K562 (cell line): Measurements from ENCODE around the gene SYNJ2. TPM values are rescaled to one million over a fixed set of nuclear protein-coding genes. Genes with fewer than 3 reads are reported as not detected.

Experiments
- ATAC-seq: fragments of 200-7000 bp; cut with Tn5 transposase; 3 replicates; pipeline ENCODE4 v1.9.1; 2020; ENCODE audit warnings: moderate library complexity
- BruUV-seq: library from RNA; stranded (reverse); fragments of 400-500 nt; replicated peaks from 2 replicates; lab custom pipeline; 2021; lab: Mats Ljungman, UMichigan
- CTCF ChIA-PET: fragments of 300-600 bp; formaldehyde crosslinking; extraction: SDS; loops from one replicate; lab custom pipeline; 2021; ENCODE audit warnings: low intra/inter-chr PET ratio; lab: Yijun Ruan, JAX
- POLR2A ChIA-PET: fragments of 300-600, 350-650 bp; sonication (Branson Sonifier 250); formaldehyde crosslinking; extraction: SDS; loops from one replicate; lab custom pipeline; 2021; ENCODE audit warnings: antibody characterized with exemption, inconsistent platforms; lab: Yijun Ruan, JAX
- DNase-seq, 4 experiments: peaks; one replicate each; pipeline versions ENCODE4 v3.0.0 to v3.0.0-alpha.2; 2011 to 2018; ENCODE audit warnings: low spot score in 3 of 4, mixed read lengths in 3 of 4; ENCODE audit errors: extremely low read depth in 1 of 4
- FAIRE-seq: peaks from 2 replicates; lab custom pipeline; 2011; peaks lifted over from hg19 to GRCh38; lab: Jason Lieb, UNC
- H2AFZ ChIP-seq: 2 replicates; pipeline ENCODE4 v1.6.0; 2011; ENCODE audit warnings: low read depth, low read length, control low read depth, inconsistent platforms
- H3K27ac ChIP-seq: fragments of 200-600 bp; 3 replicates; pipeline ENCODE4 v1.8.0; 2011; ENCODE audit warnings: low read depth, mild to moderate bottlenecking, control low read depth, inconsistent platforms, low read length, moderate library complexity, mixed read lengths; ENCODE audit errors: extremely low read depth
- H3K27me3 ChIP-seq, 2 experiments: fragments of 300-600 bp in 1 of 2; 2 replicates in 1 of 2; 3 replicates in 1 of 2; pipeline versions ENCODE4 v1.6.0 to v1.8.0; 2011; ENCODE audit warnings: inconsistent platforms in 2 of 2, low read length in 2 of 2, mild to moderate bottlenecking in 1 of 2, mixed read lengths in 1 of 2, moderate library complexity in 1 of 2; ENCODE audit not compliant: control insufficient read depth in 2 of 2, insufficient read depth in 2 of 2
- H3K36me3 ChIP-seq: fragments of 300-600 bp; 3 replicates; pipeline ENCODE4 v1.8.0; 2011; ENCODE audit warnings: mild to moderate bottlenecking, low read length, inconsistent platforms; ENCODE audit not compliant: control insufficient read depth, insufficient read depth
- H3K4me1 ChIP-seq, 2 experiments: fragments of 200-600 bp in 1 of 2; replicated peaks in 1 of 2; 2 replicates in 1 of 2; 3 replicates in 1 of 2; pipeline versions ENCODE4 v1.5.1 to v1.8.0; 2011; ENCODE audit warnings: inconsistent platforms in 2 of 2, low read length in 2 of 2, mild to moderate bottlenecking in 1 of 2, mixed read lengths in 1 of 2, moderate library complexity in 1 of 2; ENCODE audit not compliant: control insufficient read depth in 2 of 2, insufficient read depth in 2 of 2
- H3K4me2 ChIP-seq: 2 replicates; pipeline ENCODE4 v1.6.1; 2011; ENCODE audit warnings: low read length, control low read depth, inconsistent platforms, mixed read lengths; ENCODE audit not compliant: insufficient read depth
- H3K4me3 ChIP-seq: fragments of 200-600 bp; sonication (generic), shearing (Covaris generic); 2 replicates; pipeline ENCODE4 v1.5.1; 2016; ENCODE audit warnings: control low read depth, inconsistent platforms
- H3K79me2 ChIP-seq: fragments of 200-600 bp; 3 replicates; pipeline ENCODE4 v1.8.0; 2011; ENCODE audit warnings: low read length, inconsistent platforms; ENCODE audit not compliant: control insufficient read depth, insufficient read depth
- H3K9ac ChIP-seq, 2 experiments: 2 replicates each; pipeline versions ENCODE4 v1.6.0 to v1.6.1; 2011; ENCODE audit warnings: low read depth in 2 of 2, low read length in 2 of 2, control low read depth in 1 of 2, inconsistent platforms in 1 of 2, mild to moderate bottlenecking in 1 of 2, mixed read lengths in 1 of 2; ENCODE audit not compliant: insufficient read depth in 1 of 2
- H3K9me1 ChIP-seq: one replicate; pipeline ENCODE4 v1.6.0; 2011; ENCODE audit warnings: inconsistent platforms, mild to moderate bottlenecking, low read length, moderate library complexity; ENCODE audit not compliant: control insufficient read depth, insufficient read depth
- H3K9me3 ChIP-seq: replicated peaks from 2 replicates; pipeline ENCODE4 v1.5.1; 2011; ENCODE audit warnings: low read depth, low read length, inconsistent platforms; ENCODE audit not compliant: control insufficient read depth, insufficient read depth
- H4K20me1 ChIP-seq: replicated peaks from 2 replicates; pipeline ENCODE4 v1.6.1; 2011; ENCODE audit warnings: low read length, inconsistent platforms, mixed read lengths; ENCODE audit not compliant: control insufficient read depth, insufficient read depth
- CEBPG ChIP-seq, 3 experiments: fragments of 200-800 bp in 1 of 3; sonication (Bioruptor generic) in 1 of 3; sonication (generic) in 1 of 3; formaldehyde crosslinking in 1 of 3; IDR thresholded peaks in 2 of 3; conservative IDR thresholded peaks in 1 of 3; 2 replicates each; pipeline versions ENCODE4 v1.6.1 to v1.8.0; 2016 to 2022; ENCODE audit warnings: missing compliant biosample characterization in 2 of 3, missing genetic modification characterization in 2 of 3, mild to moderate bottlenecking in 1 of 3, missing genetic modification reagents in 1 of 3
- NBN ChIP-seq: fragments of 450-650 bp; IDR thresholded peaks from 2 replicates; pipeline ENCODE4 v1.6.1; 2016; ENCODE audit warnings: low read depth, mild to moderate bottlenecking
- WGBS: fragments of 100-300 bp; shearing (Covaris generic); methylation state at CpG from one replicate; pipeline ENCODE4 v1.1.6; 2016; ENCODE audit warnings: low coverage, mixed read lengths; ENCODE audit not compliant: insufficient coverage; ENCODE audit errors: missing lambda C conversion rate; 5-methylcytosine and 5-hydroxymethylcytosine counted together
- in situ Hi-C: fragments of 300-500 bp; cut with MboI; formaldehyde crosslinking; loops from 4 replicates; pipeline ENCODE4 v1.15.0; 2018; ENCODE audit warnings: inconsistent platforms, mixed read lengths
- intact Hi-C: fragments of 100-400 bp; cut with micrococcal nuclease; formaldehyde crosslinking; loops from 2 replicates; pipeline ENCODE4 v1.14.2; 2022
- polyA plus RNA-seq, 8 experiments: library from polyadenylated mRNA; depleted of rRNA in 4 of 8; stranded (reverse) in 5 of 8; unstranded in 3 of 8; fragments of >200 nt; fragmentation: Nextera tagmentation in 2 of 8; fragmentation: Illumina TruSeq in 1 of 8; extraction: Ambion mirVana in 2 of 8; extraction: Trizol in 1 of 8; gene quantifications; 2 replicates each; pipeline versions ENCODE4 v1.2.1 to v1.2.3, GENCODE V29; 2011 to 2014; ENCODE audit warnings: inconsistent platforms in 1 of 8, missing spikeins in 1 of 8
- total RNA-seq, 7 experiments: library from RNA; depleted of rRNA in 6 of 7; stranded (reverse); fragments of >200 nt in 6 of 7; fragmentation: Illumina TruSeq in 2 of 7; extraction: Trizol in 2 of 7; gene quantifications; 2 replicates each; pipeline versions ENCODE4 v1.2.1 to v1.2.3, GENCODE V29; 2011 to 2021; ENCODE audit warnings: low replicate concordance in 1 of 7
- TF ChIP-seq, protein P1 (sequence below), 2 experiments: fragments of 450-650 bp in 1 of 2; sonication (generic) in 1 of 2; formaldehyde crosslinking in 1 of 2; IDR thresholded peaks in 1 of 2; conservative IDR thresholded peaks in 1 of 2; 2 replicates each; pipeline versions ENCODE4 v1.6.1 to v1.8.1; 2016 to 2023; ENCODE audit warnings: mild to moderate bottlenecking in 2 of 2, moderate library complexity in 2 of 2, inconsistent platforms in 1 of 2, missing genetic modification reagents in 1 of 2

The SYNJ2 gene
- total and polyA plus RNA-seq, 9 of the 15 experiments (the other 6 are each of a cell fraction or from before 2014, with no cell fraction given) = 3.0 to 27.7 (median 17.8) TPM

DNA sequence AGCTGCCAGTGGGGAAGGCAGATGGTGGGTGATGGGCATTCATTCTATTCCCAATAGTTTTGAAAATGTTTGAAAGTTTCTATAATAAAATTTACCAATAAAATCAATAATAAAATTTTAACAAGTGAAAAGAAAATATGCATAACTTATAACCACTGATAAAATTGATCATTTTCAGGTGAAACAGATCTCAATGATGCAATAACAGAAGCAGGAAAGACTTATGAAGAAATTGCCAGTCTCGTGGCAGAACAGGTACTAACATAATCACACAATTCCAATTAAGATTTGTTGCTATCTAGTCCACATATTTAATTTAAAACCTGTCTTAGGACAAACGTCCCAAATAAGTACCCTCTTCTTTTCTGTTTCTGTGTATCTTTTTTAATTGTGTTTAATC lies 45.9 kb upstream of the SYNJ2 start:
- H3K27me3 ChIP-seq = no peaks in the 10 kb centered on the region
- WGBS = 53% methylated on average over 2 of the region's 2 CpGs
- H2AFZ ChIP-seq = no peak overlapping the region
- no peaks in the 10 kb centered on the region for H3K4me1 ChIP-seq
- FAIRE-seq = no peak
- H3K9me1 ChIP-seq = no peaks in the 10 kb centered on the region
- no peak overlapping the region for H3K27ac ChIP-seq
- H3K9me3 ChIP-seq = no peaks in the 10 kb centered on the region
- H3K4me2 ChIP-seq = no peak overlapping the region
- H3K36me3 ChIP-seq = peaks cover 98% of the 10 kb centered on the region
- BruUV-seq = no TSS peak
- H3K79me2 ChIP-seq = no peaks in the 10 kb centered on the region
- no peaks in the 10 kb centered on the region for H4K20me1 ChIP-seq
- ChIA-PET CTCF (no interaction called here), POLR2A (interaction anchor here (1.9 kb wide), 1 partner anchor 11 kb away, joined by 6 read pairs; no protein-coding TSS in a partner anchor)
- in situ Hi-C loops (no loop called here), intact Hi-C loops (no loop called here)
- ATAC-seq = no peak
- no peak for DNase-seq
- TF ChIP-seq, protein P1, sequence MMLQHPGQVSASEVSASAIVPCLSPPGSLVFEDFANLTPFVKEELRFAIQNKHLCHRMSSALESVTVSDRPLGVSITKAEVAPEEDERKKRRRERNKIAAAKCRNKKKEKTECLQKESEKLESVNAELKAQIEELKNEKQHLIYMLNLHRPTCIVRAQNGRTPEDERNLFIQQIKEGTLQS (IDR thresholded peaks at IDR 0.05) = peak; percentile 57
- TF ChIP-seq, protein P1 (CRISPR knock-in tag; conservative IDR thresholded peaks at IDR 0.05) = no peak
- TF ChIP-seq NBN (no peak), CEBPG (CRISPR knock-in tag; IDR thresholded peaks at IDR 0.05) (no peak), CEBPG (tag; conservative IDR thresholded peaks at IDR 0.05 in 1 of 2, IDR thresholded peaks at IDR 0.05 in 1 of 2) (peak; percentile 44 to 78)
- no peak overlapping the region for H3K9ac ChIP-seq
- H3K4me3 ChIP-seq = no peak overlapping the region
